Omental fat pad (tissue), 4 donors: ENCODE results near the gene PSPN. TPM values are rescaled to one million over a fixed set of nuclear protein-coding genes. Genes with fewer than 3 reads are reported as not detected.

Experiments
- ATAC-seq: fragments of 150-250 bp; one replicate; pipeline ENCODE4 v1.9.1; 2016; ENCODE audit warnings: mild to moderate bottlenecking, moderate library complexity; ENCODE audit not compliant: low FRiP score
- DNase-seq: peaks from one replicate; pipeline ENCODE4 v3.0.0-alpha.2; 2019; ENCODE audit warnings: low spot score
- CTCF ChIP-seq, 3 donors: fragments of 450-650 bp; IDR thresholded peaks; one replicate each; pipeline ENCODE4 v1.5.1; 2016 to 2017; ENCODE audit warnings: antibody characterized with exemption in 3 of 3, mild to moderate bottlenecking in 3 of 3, moderate library complexity in 2 of 3
- total RNA-seq, 4 donors: library from RNA; depleted of rRNA; stranded (reverse); fragments of >200 nt; gene quantifications; one replicate each; pipeline ENCODE4 v1.1.0, GENCODE V29; 2016

PSPN gene
- total RNA-seq, 4 donors from 2014 or later: 0.47 to 1.0 (median 0.65) TPM

DNA sequence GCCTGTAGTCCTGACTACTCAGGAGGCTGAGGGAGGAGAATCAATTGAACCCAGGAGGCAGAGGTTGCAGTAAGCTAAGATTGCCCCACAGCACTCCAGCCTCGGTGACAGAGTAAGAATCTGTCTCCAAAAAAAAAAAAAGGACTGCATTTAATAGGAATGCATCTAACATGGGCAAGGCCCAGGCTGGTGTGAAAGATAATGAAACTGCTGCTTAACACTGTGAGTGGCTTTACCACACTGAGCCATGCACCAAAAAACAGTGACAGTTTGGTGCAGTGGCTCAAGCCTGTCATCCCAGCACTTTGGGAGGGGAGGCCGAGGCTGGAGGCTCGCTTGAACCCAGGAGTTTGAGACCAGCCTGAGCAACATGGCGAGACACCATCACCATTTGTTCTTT, 8.6 kb upstream of the PSPN start:
- no peak for DNase-seq
- ATAC-seq: no peak
- TF ChIP-seq CTCF (IDR thresholded peaks at IDR 0.05): no peak

GRCh38 chr19:6383188-6383587, 7.5 kb upstream of the PSPN start:
- ATAC-seq (no peak), DNase-seq (no peak)
- no peak for TF ChIP-seq CTCF (IDR thresholded peaks at IDR 0.05)

- ATAC-seq (no peak), DNase-seq (no peak)
- no peak for TF ChIP-seq CTCF (IDR thresholded peaks at IDR 0.05)
Observed at GRCh38 chr19:6381030-6381750, 5.5 kb upstream of the PSPN start.

- ATAC-seq (no peak), DNase-seq (no peak)
- no peak for TF ChIP-seq CTCF (IDR thresholded peaks at IDR 0.05)
Observed at GRCh38 chr19:6379744-6380143, 4.0 kb upstream of the PSPN start.

- no peak for TF ChIP-seq CTCF (IDR thresholded peaks at IDR 0.05)
- no peak for ATAC-seq
- DNase-seq: no peak
Observed at GRCh38 chr19:6378486-6378885, 2.8 kb upstream of the PSPN start.

DNA sequence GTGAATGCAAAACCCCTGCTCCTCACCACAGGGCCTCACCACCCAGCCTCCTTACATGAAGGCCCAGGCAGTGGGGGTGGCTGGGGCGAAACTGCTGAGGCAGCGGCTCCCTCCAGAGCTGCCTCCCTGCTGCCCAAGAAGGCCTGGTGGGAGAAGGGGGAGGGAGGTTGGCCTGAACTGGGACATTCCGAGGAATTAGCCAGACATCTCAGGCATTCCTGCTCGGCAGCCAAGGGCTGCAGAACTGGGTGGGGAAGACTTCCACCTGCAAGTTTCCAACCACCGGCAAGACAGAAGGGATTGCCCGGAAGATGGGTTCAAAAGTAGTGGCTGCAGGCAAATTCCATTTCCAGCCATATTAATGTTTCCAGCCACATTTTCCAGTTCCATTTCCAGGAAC, 2.3 kb upstream of the PSPN start:
- ATAC-seq (no peak), DNase-seq (no peak)
- TF ChIP-seq CTCF (IDR thresholded peaks at IDR 0.05): no peak

DNA sequence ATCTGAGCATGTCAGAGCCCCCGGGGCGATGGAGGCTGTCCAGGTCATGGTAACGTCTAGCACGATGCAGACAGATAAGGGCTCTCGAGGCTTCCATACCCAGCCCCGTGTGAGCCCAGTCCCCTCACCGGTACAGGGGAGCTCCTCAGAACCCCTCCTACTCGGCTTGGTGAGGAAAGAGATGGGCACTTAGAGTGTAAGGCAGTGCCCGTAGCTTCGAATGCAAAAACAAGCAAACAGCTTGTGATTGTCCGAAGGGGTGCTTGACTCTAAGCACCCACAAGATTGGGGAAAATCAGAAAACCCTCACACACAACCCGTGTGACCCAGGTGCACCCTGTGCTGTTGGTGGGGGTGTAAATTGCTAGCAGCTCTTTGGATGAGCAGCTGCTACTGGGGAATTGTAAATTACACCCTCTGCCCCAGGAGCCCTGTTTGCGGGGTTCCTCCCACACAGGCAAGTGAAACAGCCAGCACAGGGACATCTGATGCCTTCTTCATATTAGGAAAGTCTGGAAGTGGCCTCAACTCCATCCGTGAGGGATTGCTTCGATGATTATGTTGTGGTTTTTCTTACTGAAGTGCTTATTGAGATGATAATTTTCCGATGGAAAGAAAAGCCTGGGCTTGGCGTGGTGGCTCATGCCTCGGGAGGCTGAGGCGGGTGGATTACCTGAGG, 918 bp upstream of the PSPN start:
- DNase-seq (no peak), ATAC-seq (no peak)
- no peak for TF ChIP-seq CTCF (IDR thresholded peaks at IDR 0.05)
